Body of pancreas (tissue), 4 donors: ENCODE measurements around the gene LPAR1. TPM values are rescaled to one million over a fixed set of nuclear protein-coding genes. Genes with fewer than 3 reads are reported as not detected.

Experiments used
- ATAC-seq: fragments of 150-250 bp; one replicate; pipeline ENCODE4 v1.9.1; 2016
- DNase-seq, 4 donors: peaks; one replicate each; pipeline ENCODE4 v3.0.0-alpha.2; 2019
- H3K27ac ChIP-seq, 4 donors: fragments of 200-600 bp; sonication (generic); 1 replicate in 3 of 4; 2 replicates in 1 of 4; pipeline versions ENCODE4 v1.5.1 to v1.6.1; 2016 to 2019; ENCODE audit warnings: mild to moderate bottlenecking in 1 of 4, mixed read lengths in 1 of 4, moderate library complexity in 1 of 4
- H3K27me3 ChIP-seq, 2 donors: fragments of 200-600 bp; sonication (generic); one replicate each; pipeline ENCODE4 v1.6.0; 2016; ENCODE audit warnings: mild to moderate bottlenecking in 1 of 2
- H3K36me3 ChIP-seq, 2 donors: fragments of 200-600 bp; sonication (generic); replicated peaks in 1 of 2; 2 replicates each; pipeline ENCODE4 v1.5.1; 2016; ENCODE audit warnings: low read depth in 2 of 2; ENCODE audit not compliant: insufficient read depth in 1 of 2
- H3K4me1 ChIP-seq: fragments of 200-600 bp; sonication (generic); one replicate; pipeline ENCODE4 v1.6.0; 2016
- H3K4me3 ChIP-seq, 2 donors: fragments of 200-600 bp; sonication (generic); 1 replicate in 1 of 2; 2 replicates in 1 of 2; pipeline ENCODE4 v1.5.1; 2016 to 2019
- H3K9me3 ChIP-seq, 3 donors: fragments of 200-600 bp; sonication (generic); 1 replicate in 2 of 3; 2 replicates in 1 of 3; pipeline ENCODE4 v1.5.1; 2016
- POLR2A ChIP-seq, 3 donors: fragments of 450-650 bp; IDR thresholded peaks; one replicate each; pipeline ENCODE4 v1.6.1; 2016; ENCODE audit warnings: antibody characterized with exemption in 3 of 3, mild to moderate bottlenecking in 2 of 3
- WGBS, 2 donors: methylation state at CpG; one replicate each; pipeline ENCODE4 v1.1.5; 2017; 5-methylcytosine and 5-hydroxymethylcytosine counted together
- intact Hi-C: fragments of 100-400 bp; cut with DNase I; formaldehyde crosslinking; loops from one replicate; pipeline ENCODE4 v1.15.1; 2023
- total RNA-seq, 2 donors: library from RNA; depleted of rRNA; stranded (reverse); fragments of >200 nt; gene quantifications; one replicate each; pipeline ENCODE4 v1.1.0, GENCODE V29; 2016
- TF ChIP-seq, protein P1 (sequence below), 7 experiments: fragments of 450-650 bp in 4 of 7; fragments of 200-600 bp in 3 of 7; sonication (generic) in 3 of 7; IDR thresholded peaks; one replicate each; pipeline ENCODE4 v1.5.1; 2016 to 2019; ENCODE audit warnings: antibody characterized with exemption in 7 of 7

The LPAR1 gene
- total RNA-seq, 2 donors from 2014 or later, result 10.9 to 13.0 TPM

GRCh38 chr9:111001526-111001925 lies 36.7 kb downstream of the LPAR1 start:
- no peak for ATAC-seq
- no peaks in the 10 kb centered on the region for H3K36me3 ChIP-seq
- no peaks in the 10 kb centered on the region for H3K9me3 ChIP-seq
- no peaks in the 10 kb centered on the region for H3K27me3 ChIP-seq
- TF ChIP-seq, protein P1, sequence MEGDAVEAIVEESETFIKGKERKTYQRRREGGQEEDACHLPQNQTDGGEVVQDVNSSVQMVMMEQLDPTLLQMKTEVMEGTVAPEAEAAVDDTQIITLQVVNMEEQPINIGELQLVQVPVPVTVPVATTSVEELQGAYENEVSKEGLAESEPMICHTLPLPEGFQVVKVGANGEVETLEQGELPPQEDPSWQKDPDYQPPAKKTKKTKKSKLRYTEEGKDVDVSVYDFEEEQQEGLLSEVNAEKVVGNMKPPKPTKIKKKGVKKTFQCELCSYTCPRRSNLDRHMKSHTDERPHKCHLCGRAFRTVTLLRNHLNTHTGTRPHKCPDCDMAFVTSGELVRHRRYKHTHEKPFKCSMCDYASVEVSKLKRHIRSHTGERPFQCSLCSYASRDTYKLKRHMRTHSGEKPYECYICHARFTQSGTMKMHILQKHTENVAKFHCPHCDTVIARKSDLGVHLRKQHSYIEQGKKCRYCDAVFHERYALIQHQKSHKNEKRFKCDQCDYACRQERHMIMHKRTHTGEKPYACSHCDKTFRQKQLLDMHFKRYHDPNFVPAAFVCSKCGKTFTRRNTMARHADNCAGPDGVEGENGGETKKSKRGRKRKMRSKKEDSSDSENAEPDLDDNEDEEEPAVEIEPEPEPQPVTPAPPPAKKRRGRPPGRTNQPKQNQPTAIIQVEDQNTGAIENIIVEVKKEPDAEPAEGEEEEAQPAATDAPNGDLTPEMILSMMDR (IDR thresholded peaks at IDR 0.05), result no peak
- no peak for TF ChIP-seq POLR2A (IDR thresholded peaks at IDR 0.05)
- WGBS, 2 donors, result 68 to 81% methylated on average over 1 of the region's 1 CpG
- no peak overlapping the region for H3K27ac ChIP-seq
- H3K4me3 ChIP-seq, result no peak overlapping the region
- peaks cover 14% of the 10 kb centered on the region for H3K4me1 ChIP-seq
- intact Hi-C loops, result no loop called here
- DNase-seq, result no peak

GRCh38 chr9:111000202-111000601 lies 38.1 kb downstream of the LPAR1 start:
- 57 to 60% methylated on average over 2 of the region's 2 CpGs for WGBS, 2 donors
- TF ChIP-seq POLR2A (IDR thresholded peaks at IDR 0.05), result no peak
- TF ChIP-seq, protein P1 (IDR thresholded peaks at IDR 0.05), result no peak
- no peaks in the 10 kb centered on the region for H3K36me3 ChIP-seq
- no peak overlapping the region for H3K27ac ChIP-seq
- ATAC-seq (peak; percentile 30), DNase-seq (peak; percentile 29 to 49 (median 38))
- no peaks in the 10 kb centered on the region for H3K27me3 ChIP-seq
- intact Hi-C loops, result no loop called here
- peaks cover 14% of the 10 kb centered on the region for H3K4me1 ChIP-seq
- H3K4me3 ChIP-seq, result no peak overlapping the region
- H3K9me3 ChIP-seq, result no peaks in the 10 kb centered on the region

GRCh38 chr9:110999379-110999778 lies 38.9 kb downstream of the LPAR1 start:
- DNase-seq (no peak), ATAC-seq (no peak)
- Histone ChIP-seq H3K4me1 (peaks cover 14% of the 10 kb centered on the region), H3K27me3 (no peaks in the 10 kb centered on the region), H3K4me3 (no peak overlapping the region), H3K36me3 (no peaks in the 10 kb centered on the region), H3K9me3 (no peaks in the 10 kb centered on the region), H3K27ac (no peak overlapping the region)
- WGBS, 2 donors, result 92 to 98% methylated on average over 5 of the region's 5 CpGs
- TF ChIP-seq POLR2A (IDR thresholded peaks at IDR 0.05), result no peak
- TF ChIP-seq, protein P1 (IDR thresholded peaks at IDR 0.05), result no peak
- intact Hi-C loops, result no loop called here

DNA sequence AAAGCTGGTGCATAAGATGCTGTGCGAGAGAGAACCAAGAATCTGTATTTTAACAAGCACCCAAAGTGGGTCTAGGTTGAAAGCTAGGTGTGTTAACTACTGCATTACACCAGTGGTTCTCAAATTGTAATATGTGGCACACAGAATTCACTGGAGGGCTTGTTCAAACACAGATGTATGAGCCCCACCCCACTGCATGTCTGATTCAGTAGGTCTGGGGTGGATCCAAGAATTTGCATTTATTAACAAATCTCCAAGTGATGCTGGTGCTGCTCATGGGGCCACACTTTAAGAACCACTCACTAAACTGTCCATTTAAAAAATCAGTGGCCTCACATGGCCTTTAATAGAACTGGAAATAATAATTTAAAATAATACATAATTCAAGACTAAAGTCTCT lies 40.4 kb downstream of the LPAR1 start:
- DNase-seq (no peak), ATAC-seq (no peak)
- intact Hi-C loops, result no loop called here
- Histone ChIP-seq H3K36me3 (no peaks in the 10 kb centered on the region), H3K9me3 (no peaks in the 10 kb centered on the region), H3K27me3 (no peaks in the 10 kb centered on the region), H3K4me1 (peaks cover 14% of the 10 kb centered on the region), H3K4me3 (no peak overlapping the region), H3K27ac (no peak overlapping the region)
- WGBS, 2 donors, result 92 to 100% methylated on average over 1 of the region's 1 CpG
- no peak for TF ChIP-seq POLR2A (IDR thresholded peaks at IDR 0.05)
- TF ChIP-seq, protein P1 (IDR thresholded peaks at IDR 0.05), result no peak

GRCh38 chr9:110996436-110997220 lies 41.6 kb downstream of the LPAR1 start:
- H3K27ac ChIP-seq, result no peak overlapping the region
- H3K27me3 ChIP-seq, result no peaks in the 10 kb centered on the region
- H3K4me1 ChIP-seq, result peaks cover 14% of the 10 kb centered on the region
- DNase-seq (peak; percentile 23 to 39 (median 28)), ATAC-seq (no peak)
- no peak overlapping the region for H3K4me3 ChIP-seq
- no peak for TF ChIP-seq POLR2A (IDR thresholded peaks at IDR 0.05)
- TF ChIP-seq, protein P1 (IDR thresholded peaks at IDR 0.05), result no peak
- H3K9me3 ChIP-seq, result no peaks in the 10 kb centered on the region
- no peaks in the 10 kb centered on the region for H3K36me3 ChIP-seq
- 79 to 80% methylated on average over 9 of the region's 9 CpGs for WGBS, 2 donors
- intact Hi-C loops, result no loop called here
